ENCODE results near the gene NRIP1. TPM values are rescaled to one million over a fixed set of nuclear protein-coding genes. Genes with fewer than 3 reads are reported as not detected.

The NRIP1 gene
- total and polyA plus RNA-seq, 10 of the 15 experiments (the other 5 are each of a cell fraction or from before 2014, with no cell fraction given) = 2.9 to 26.1 (median 9.3) TPM

- Histone ChIP-seq H3K27me3 (replicated peaks in 1 of 2; ENCODE audit: control insufficient read depth in 2 of 2, insufficient read depth in 2 of 2, low read length in 1 of 2) (no peaks in the 10 kb centered on the region), H3K27ac (ENCODE audit: control insufficient read depth, insufficient read depth) (peak overlapping the region; percentile 63), H2AFZ (ENCODE audit: control insufficient read depth, low read depth, low read length) (no peak overlapping the region; the same call in 1 of the 2 replicates), H3K9me3 (replicated peaks; ENCODE audit: control insufficient read depth, insufficient read depth, low read length) (no peaks in the 10 kb centered on the region), H3K36me3 (ENCODE audit: control insufficient read depth in 2 of 2, insufficient read depth in 2 of 2, low read length in 1 of 2) (no peaks in the 10 kb centered on the region), H4K20me1 (ENCODE audit: control insufficient read depth, insufficient read depth) (no peaks in the 10 kb centered on the region), H3K79me2 (ENCODE audit: control insufficient read depth, insufficient read depth, low read length) (peaks cover 70% of the 10 kb centered on the region), H3K4me2 (ENCODE audit: control insufficient read depth, insufficient read depth) (peak overlapping the region; percentile 89), H3K9ac (ENCODE audit: control insufficient read depth, insufficient read depth, low read length) (peak overlapping the region; percentile 88), H3K4me3 (peak overlapping the region; percentile 83), H3K4me1 (ENCODE audit: control insufficient read depth, insufficient read depth, low read length) (no peaks in the 10 kb centered on the region)
- SMC1A ChIA-PET (ENCODE audit: uncharacterized antibody, unreplicated experiment) = interaction anchor here (1.6 kb wide), 1 partner anchor 62 kb away, joined by 3 read pairs; no protein-coding TSS in a partner anchor
- RAD21 ChIA-PET (ENCODE audit: unreplicated experiment) = interaction anchor here (1.9 kb wide), 2 partner anchors 10 to 420 kb away, joined by 4 to 5 read pairs; no protein-coding TSS in a partner anchor
- 0 out of 3 replicates have a peak, but pooled peaks have one; percentile 5 for ATAC-seq
- FAIRE-seq = peak; percentile 64
- intact Hi-C loops (cut with micrococcal nuclease; ENCODE audit: unreplicated experiment) = loop anchor here (2.0 to 10.0 kb wide), 4 partner anchors 194 to 672 kb away; partner anchors contain the start of gene SAMSN1
- in situ Hi-C loops (cut with MboI) = loop anchor here (10.0 kb wide), 1 partner anchor 422 kb away; no protein-coding TSS in a partner anchor
- CTCF ChIA-PET = interaction anchor here (0.7 to 1.5 kb wide), 3 partner anchors 9 to 497 kb away, joined by 4 to 5 read pairs (median 4); no protein-coding TSS in a partner anchor
- WGBS (ENCODE audit: insufficient coverage, insufficient replicate concordance, low lambda C conversion rate, missing lambda C conversion rate) = 14% methylated on average over 2 of the region's 2 CpGs
- no TSS peak for BruUV-seq (replicated peaks)
- POLR2A ChIA-PET = interaction anchor here (1.0 kb wide), 1 partner anchor 195 kb away, joined by 3 read pairs; no protein-coding TSS in a partner anchor
- no peak for TF ChIP-seq SMAD1 (IDR thresholded peaks at IDR 0.05; ENCODE audit: low read depth, partially characterized antibody)
- TF ChIP-seq CUX1 (IDR thresholded peaks at IDR 0.05; ENCODE audit: insufficient replicate concordance, low read depth, low read length) = no peak
- TF ChIP-seq NKRF (conservative IDR thresholded peaks at IDR 0.05) = no peak
- no peak for TF ChIP-seq ASH2L (IDR thresholded peaks at IDR 0.05; ENCODE audit: borderline replicate concordance, low read depth)
- TF ChIP-seq CREB1 (IDR thresholded peaks at IDR 0.05; ENCODE audit: low read depth) = no peak
- peak; percentile 45 for TF ChIP-seq RAD21 (IDR thresholded peaks at IDR 0.05; ENCODE audit: insufficient read depth, low read depth, low read length)
- TF ChIP-seq SMARCA5 (IDR thresholded peaks at IDR 0.05) = no peak
- no peak for TF ChIP-seq BCL11A (IDR thresholded peaks at IDR 0.05; ENCODE audit: low read depth, low read length)
- no peak for DNase-seq (ENCODE audit: low read depth, low spot score)
Observed at GRCh38 chr21:15062606-15062965, 2.2 kb downstream of the NRIP1 start.

Measured in GM12878 (cell line).